Keratinocyte (primary cell): ENCODE results near the gene ITGA6. TPM values are rescaled to one million over a fixed set of nuclear protein-coding genes. Genes with fewer than 3 reads are reported as not detected.
A peak's percentile ranks its signal among the peaks of the same experiment; 100 is the strongest.

Source experiments
- DNase-seq: peaks from one replicate; pipeline ENCODE4 v3.0.0-alpha.2; 2011; ENCODE audit warnings: low read depth, missing footprints, low spot score
- FAIRE-seq: peaks from 2 replicates; lab custom pipeline; 2011; peaks lifted over from hg19 to GRCh38; lab: Jason Lieb, UNC
- H2AFZ ChIP-seq: 2 replicates; pipeline ENCODE4 v1.6.0; 2012; ENCODE audit warnings: low read length, control low read depth, inconsistent platforms; ENCODE audit not compliant: control insufficient read depth
- H3K27ac ChIP-seq: 2 replicates; pipeline ENCODE4 v1.5.1; 2011; ENCODE audit warnings: low read length; ENCODE audit not compliant: control insufficient read depth, insufficient read depth
- H3K27me3 ChIP-seq: 3 replicates; pipeline ENCODE4 v1.6.0; 2011; ENCODE audit warnings: low read length; ENCODE audit not compliant: control insufficient read depth, insufficient read depth; ENCODE audit errors: extremely low read depth
- H3K36me3 ChIP-seq, 2 experiments: 2 replicates in 1 of 2; 3 replicates in 1 of 2; pipeline ENCODE4 v1.5.1; 2011; ENCODE audit warnings: low read length in 2 of 2, mild to moderate bottlenecking in 1 of 2; ENCODE audit not compliant: control insufficient read depth in 2 of 2, insufficient read depth in 2 of 2; ENCODE audit errors: extremely low read depth in 1 of 2
- H3K4me1 ChIP-seq: 3 replicates; pipeline ENCODE4 v1.5.1; 2011; ENCODE audit warnings: low read length; ENCODE audit not compliant: control insufficient read depth, insufficient read depth; ENCODE audit errors: extremely low read depth
- H3K4me2 ChIP-seq: 3 replicates; pipeline ENCODE4 v1.6.0; 2011; ENCODE audit warnings: low read depth, low read length; ENCODE audit not compliant: control insufficient read depth, insufficient read depth; ENCODE audit errors: extremely low read depth
- H3K4me3 ChIP-seq, 3 experiments: fragments of 200-600 bp in 1 of 3; sonication (generic) in 1 of 3; 2 replicates in 2 of 3; 3 replicates in 1 of 3; pipeline ENCODE4 v1.5.1; 2011 to 2016; ENCODE audit warnings: low read length in 3 of 3, mild to moderate bottlenecking in 3 of 3, control low read depth in 2 of 3, inconsistent platforms in 1 of 3, low read depth in 1 of 3, mixed read lengths in 1 of 3, mixed run types in 1 of 3, moderate library complexity in 1 of 3; ENCODE audit not compliant: control insufficient read depth in 2 of 3, insufficient read depth in 2 of 3; ENCODE audit errors: extremely low read depth in 1 of 3
- H3K79me2 ChIP-seq: 2 replicates; pipeline ENCODE4 v1.6.0; 2012; ENCODE audit warnings: low read length; ENCODE audit not compliant: control insufficient read depth, insufficient read depth
- H3K9ac ChIP-seq: 3 replicates; pipeline ENCODE4 v1.6.0; 2011; ENCODE audit warnings: low read length; ENCODE audit not compliant: control insufficient read depth, insufficient read depth; ENCODE audit errors: extremely low read depth
- H3K9me1 ChIP-seq: 3 replicates; pipeline ENCODE4 v1.6.0; 2011; ENCODE audit warnings: low read length; ENCODE audit not compliant: control insufficient read depth, insufficient read depth; ENCODE audit errors: extremely low read depth
- H3K9me3 ChIP-seq: 2 replicates; pipeline ENCODE4 v1.5.1; 2012; ENCODE audit warnings: low read depth, low read length; ENCODE audit not compliant: control insufficient read depth
- H4K20me1 ChIP-seq: 3 replicates; pipeline ENCODE4 v1.6.0; 2011; ENCODE audit warnings: low read length; ENCODE audit not compliant: control insufficient read depth, insufficient read depth; ENCODE audit errors: extremely low read depth
- CTCF ChIP-seq, 3 experiments: IDR thresholded peaks in 1 of 3; conservative IDR thresholded peaks in 1 of 3; optimal IDR thresholded peaks in 1 of 3; 2 replicates in 2 of 3; 3 replicates in 1 of 3; pipeline versions ENCODE3 to v1.5.1; 2011; ENCODE audit warnings: low read length in 3 of 3, mild to moderate bottlenecking in 3 of 3, moderate library complexity in 2 of 3, control low read depth in 1 of 3, inconsistent platforms in 1 of 3; ENCODE audit not compliant: insufficient read depth in 2 of 3; ENCODE audit errors: extremely low read depth in 1 of 3
- EZH2 ChIP-seq: IDR thresholded peaks from one replicate; pipeline ENCODE4 v1.6.1; 2012; ENCODE audit warnings: inconsistent platforms, mild to moderate bottlenecking, low read length, moderate library complexity
- dilution Hi-C: fragments of 300-500 bp; cut with MboI; formaldehyde crosslinking; loops from one replicate; pipeline ENCODE4 v1.7.0; 2020; ENCODE audit warnings: low sequenced_read_pairs; ENCODE audit not compliant: extremely low pct_ligation_motif_present
- polyA plus RNA-seq, 5 experiments: library from polyadenylated mRNA; depleted of rRNA in 3 of 5; stranded (reverse) in 3 of 5; stranded (forward) in 1 of 5; unstranded in 1 of 5; fragments of >200 nt; gene quantifications; 1 replicate in 1 of 5; 2 replicates in 3 of 5; 3 replicates in 1 of 5; pipeline versions ENCODE4 v1.2.1 to v1.2.3, GENCODE V29; 2011 to 2012; ENCODE audit warnings: missing spikeins in 2 of 5, low read depth in 1 of 5, low replicate concordance in 1 of 5

The ITGA6 gene
- polyA plus RNA-seq, 1 donor (not counting 4 experiments of a cell fraction or from before 2014, with no cell fraction given): 441 TPM

DNA sequence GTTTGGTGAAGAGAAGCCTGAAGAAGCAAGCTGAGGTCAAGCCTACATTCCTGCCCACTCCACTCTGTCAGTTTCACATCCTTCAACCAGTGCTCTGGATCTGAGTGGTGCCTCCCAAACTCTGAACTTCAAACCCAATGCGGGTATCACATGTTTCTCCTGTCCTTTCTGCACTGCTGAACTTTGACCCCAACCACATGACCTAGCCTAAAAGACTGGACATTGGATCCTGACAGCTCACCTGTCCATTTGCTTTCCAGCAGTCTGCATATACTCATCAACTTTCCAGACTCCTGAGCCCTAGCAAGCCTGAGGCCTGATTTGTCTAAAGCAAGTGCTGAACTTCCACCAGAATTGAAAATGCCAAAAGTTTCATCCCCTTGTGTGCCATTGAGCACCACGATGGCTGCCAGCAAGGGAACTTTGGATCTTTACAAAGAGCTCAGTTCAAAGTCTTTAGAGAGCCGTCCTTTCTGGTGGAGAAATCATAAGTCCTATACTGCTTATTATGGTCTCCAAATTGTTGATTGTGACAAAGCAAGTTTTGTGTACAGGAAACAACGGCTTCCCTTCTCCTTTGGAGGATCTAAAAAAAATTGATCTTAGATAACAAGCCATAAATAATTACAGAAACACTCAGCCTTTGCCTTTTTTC, 37.6 kb upstream of the ITGA6 start:
- Histone ChIP-seq H3K36me3 (no peaks in the 10 kb centered on the region), H4K20me1 (no peaks in the 10 kb centered on the region), H3K79me2 (no peaks in the 10 kb centered on the region), H3K9me3 (no peaks in the 10 kb centered on the region), H2AFZ (no peak overlapping the region), H3K4me2 (no peak overlapping the region), H3K27ac (no peak overlapping the region), H3K9ac (no peak overlapping the region), H3K4me1 (no peaks in the 10 kb centered on the region), H3K9me1 (no peaks in the 10 kb centered on the region), H3K27me3 (no peaks in the 10 kb centered on the region), H3K4me3 (no peak overlapping the region)
- dilution Hi-C loops: no loop called here
- no peak for TF ChIP-seq CTCF (optimal IDR thresholded peaks at IDR 0.05 in 1 of 3, IDR thresholded peaks at IDR 0.05 in 1 of 3, conservative IDR thresholded peaks at IDR 0.05 in 1 of 3; ENCODE audit: extremely low read depth in 1 of 3, insufficient read depth in 2 of 3, low read length in 3 of 3)
- FAIRE-seq (no peak), DNase-seq (no peak)

- Histone ChIP-seq H3K79me2 (no peaks in the 10 kb centered on the region), H3K27ac (no peak overlapping the region), H3K36me3 (no peaks in the 10 kb centered on the region), H3K4me2 (no peak overlapping the region), H3K4me3 (no peak overlapping the region), H3K4me1 (peaks cover 5% of the 10 kb centered on the region), H2AFZ (peak overlapping the region; percentile 31), H4K20me1 (no peaks in the 10 kb centered on the region), H3K9me1 (no peaks in the 10 kb centered on the region), H3K9ac (no peak overlapping the region), H3K27me3 (no peaks in the 10 kb centered on the region), H3K9me3 (no peaks in the 10 kb centered on the region)
- FAIRE-seq (no peak), DNase-seq (no peak)
- dilution Hi-C loops: no loop called here
- TF ChIP-seq CTCF (optimal IDR thresholded peaks at IDR 0.05 in 1 of 3, IDR thresholded peaks at IDR 0.05 in 1 of 3, conservative IDR thresholded peaks at IDR 0.05 in 1 of 3; ENCODE audit: extremely low read depth in 1 of 3, insufficient read depth in 2 of 3, low read length in 3 of 3): no peak
- no peak for TF ChIP-seq EZH2
Measured at GRCh38 chr2:172394002-172394401, 33.4 kb upstream of the ITGA6 start.
